GM08714 (cell line): ENCODE measurements around the gene MLXIPL.
"Not testable (repeated sequence)": the region's sequence is repeated elsewhere in the genome, so short reads cannot be mapped to it uniquely, and the experiment has no call there.

Experiments used
- H3K4me3 ChIP-seq: fragments of 200-500 bp; sonication (Bioruptor generic); 2 replicates; pipeline ENCODE4 v1.5.1; 2014; ENCODE audit warnings: mild to moderate bottlenecking, low read length, inconsistent platforms
- ZNF274 ChIP-seq: IDR thresholded peaks from 2 replicates; pipeline ENCODE4 v1.6.1; 2012; ENCODE audit warnings: mild to moderate bottlenecking, low read depth, low read length

The MLXIPL gene

DNA sequence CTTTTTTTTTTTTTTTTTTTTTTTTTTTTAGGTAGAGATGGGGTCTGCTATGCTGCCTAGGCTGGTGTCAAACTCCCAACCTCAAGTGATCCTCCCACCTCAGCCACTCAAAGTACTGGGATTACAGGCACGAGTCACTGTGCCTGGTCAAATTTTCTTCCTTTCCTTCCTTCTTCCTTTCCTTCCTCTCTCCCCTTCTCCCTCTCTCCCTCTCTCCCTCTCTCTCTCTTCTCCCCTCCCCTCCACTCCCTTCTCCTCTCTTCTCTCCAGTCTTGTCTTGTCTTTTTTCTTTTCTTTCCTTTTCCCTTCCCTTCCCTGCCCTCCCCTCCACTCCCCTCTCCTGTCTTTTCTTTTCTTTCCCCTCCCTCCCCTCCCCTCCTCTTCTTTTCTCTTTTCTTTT is 7.2 kb upstream of the MLXIPL start:
- no peak overlapping the region for H3K4me3 ChIP-seq
- no peak for TF ChIP-seq ZNF274

DNA sequence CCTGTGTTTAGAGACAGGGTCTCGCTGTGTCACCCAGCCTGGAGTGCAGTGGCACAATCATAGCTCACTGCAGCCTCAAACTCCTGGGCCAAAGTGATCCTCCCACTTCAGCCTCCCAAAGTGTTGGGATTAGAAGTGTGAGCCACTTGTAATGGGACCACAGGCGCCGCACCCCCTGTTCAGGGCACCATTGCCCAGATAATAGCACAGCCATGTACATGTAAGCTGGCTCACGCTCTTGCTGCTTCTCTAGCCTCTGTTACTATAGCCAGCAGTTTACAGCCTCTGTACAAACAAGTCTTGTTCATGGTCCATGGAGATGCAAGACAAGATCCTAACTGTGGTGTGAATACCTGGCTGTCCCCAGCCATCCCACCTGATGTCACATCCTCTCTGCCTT is 4.2 kb upstream of the MLXIPL start:
- no peak for TF ChIP-seq ZNF274
- no peak overlapping the region for H3K4me3 ChIP-seq

DNA sequence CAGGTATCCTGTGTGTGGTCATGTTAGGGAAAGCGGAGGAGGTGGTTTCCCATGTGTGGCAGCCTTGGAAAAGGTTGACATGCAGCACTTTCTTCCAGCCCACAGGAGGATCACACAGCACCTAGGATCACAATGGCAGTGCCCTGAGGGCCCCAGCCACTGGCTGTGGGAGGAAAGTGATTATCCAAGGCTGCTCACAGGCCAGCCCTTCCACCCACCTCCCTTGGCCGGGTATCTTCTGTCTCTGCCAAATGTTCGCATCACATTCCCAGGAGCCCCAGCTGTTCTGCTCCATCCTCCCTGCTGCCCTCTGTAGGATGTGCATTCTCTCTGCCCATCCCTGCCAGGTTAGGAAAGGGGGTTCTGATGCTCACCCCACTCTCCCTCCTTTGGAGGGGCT is 2.5 kb upstream of the MLXIPL start:
- no peak for TF ChIP-seq ZNF274
- H3K4me3 ChIP-seq, result no peak overlapping the region

DNA sequence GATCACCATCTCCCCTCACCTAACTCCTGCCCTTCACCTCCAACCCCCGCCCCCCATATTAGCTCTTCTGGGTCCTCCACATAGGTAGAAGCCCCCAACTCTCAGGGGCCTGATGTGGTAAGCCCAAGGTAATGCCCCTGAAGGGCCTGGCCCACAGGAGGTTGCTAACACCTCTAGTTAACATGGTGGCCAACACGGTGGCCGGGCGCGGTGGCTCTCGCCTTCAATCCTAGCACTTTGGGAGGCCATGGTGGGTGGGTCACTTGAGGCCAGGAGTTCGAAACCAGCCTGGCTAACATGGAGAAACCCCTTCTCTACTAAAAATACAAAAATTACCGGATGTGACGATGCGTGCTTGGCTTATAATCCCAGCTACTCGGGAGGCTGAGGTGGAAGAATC is 954 bp upstream of the MLXIPL start:
- H3K4me3 ChIP-seq, result no peak overlapping the region

DNA sequence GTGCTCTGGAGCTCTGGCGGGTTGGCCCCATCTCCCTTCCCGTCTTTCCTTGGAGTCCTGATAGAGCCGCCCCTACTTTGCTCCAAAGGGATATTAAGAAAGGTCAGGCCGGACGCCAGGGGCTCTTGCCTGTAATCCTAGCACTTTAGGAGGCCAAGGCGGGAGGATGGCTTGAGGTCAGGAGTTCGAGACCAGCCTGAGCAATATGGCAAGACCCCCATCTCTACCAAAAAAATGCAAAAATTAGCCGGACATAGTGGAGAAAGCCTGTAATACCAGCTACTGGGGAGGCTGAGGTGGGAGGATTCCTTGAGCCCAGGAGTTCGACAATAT is 313 bp upstream of the MLXIPL start:
- no peak for TF ChIP-seq ZNF274
- H3K4me3 ChIP-seq, result no peak overlapping the region

More for the DNA sequence above, 954 bp upstream of the MLXIPL start:
- no peak for TF ChIP-seq ZNF274

DNA sequence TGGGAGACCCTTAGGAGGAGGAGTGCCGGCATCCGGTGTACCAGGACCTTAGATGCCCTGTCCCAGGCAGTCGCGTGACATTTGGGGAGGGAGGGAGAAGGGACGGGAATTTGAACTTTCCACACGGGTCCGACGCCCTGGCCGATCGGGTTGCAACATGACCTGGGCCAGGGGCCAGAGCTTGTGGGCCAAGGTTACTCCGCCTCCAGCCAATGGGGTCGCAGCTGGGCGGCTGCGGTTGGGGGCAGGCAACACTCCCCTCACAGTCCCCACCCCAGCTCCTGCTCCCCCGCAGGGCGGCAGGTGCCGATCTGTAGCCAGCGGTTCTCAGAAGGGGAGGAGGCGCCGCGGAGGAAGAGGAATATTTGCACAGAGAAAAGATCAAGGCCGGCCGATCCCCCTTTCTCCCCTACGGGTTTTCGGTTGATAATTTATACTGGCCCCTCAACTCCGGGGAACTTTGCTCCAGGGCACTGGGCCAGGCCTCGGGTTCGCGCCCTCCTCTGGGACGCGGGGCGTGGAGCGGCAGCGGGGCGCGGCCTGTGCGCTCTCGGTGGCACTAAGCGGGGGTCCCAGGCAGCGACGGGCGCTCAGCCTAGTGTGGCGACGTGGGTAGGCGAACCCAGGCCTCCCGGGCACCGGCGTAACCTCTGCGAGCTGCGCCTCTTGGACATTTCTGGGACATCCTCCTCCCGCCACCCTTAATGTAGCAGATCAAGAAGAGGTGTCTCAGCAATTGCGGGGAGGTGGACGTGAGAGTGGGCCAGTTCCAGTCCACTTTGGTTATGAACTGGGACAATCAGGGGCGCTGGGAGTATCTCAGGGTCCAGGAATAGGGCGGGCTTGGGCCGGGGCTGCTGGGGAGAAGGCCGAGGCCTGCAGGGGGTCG is 1.2 kb downstream of the MLXIPL start:
- H3K4me3 ChIP-seq, result no peak overlapping the region
- no peak for TF ChIP-seq ZNF274

DNA sequence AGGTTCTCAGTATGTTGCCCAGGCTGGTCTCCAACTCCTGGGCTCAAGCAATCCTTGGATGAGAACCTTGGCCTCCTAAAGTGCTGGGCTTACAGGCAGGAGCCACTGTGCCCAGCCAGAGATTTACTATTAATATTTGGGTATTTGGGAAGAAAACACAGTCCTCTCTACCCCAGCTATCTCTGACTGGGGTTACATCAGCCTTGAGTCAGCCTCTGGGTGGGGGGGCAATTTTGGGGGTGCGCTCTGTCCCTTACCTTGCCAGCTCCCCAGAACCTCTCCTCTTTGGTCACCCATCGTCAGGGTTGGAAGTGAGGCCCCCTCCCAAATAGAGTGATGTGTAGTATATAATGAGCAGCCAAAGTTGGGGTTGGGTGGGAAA is 1.8 kb downstream of the MLXIPL start:
- TF ChIP-seq ZNF274, result no peak
- H3K4me3 ChIP-seq, result no peak overlapping the region

DNA sequence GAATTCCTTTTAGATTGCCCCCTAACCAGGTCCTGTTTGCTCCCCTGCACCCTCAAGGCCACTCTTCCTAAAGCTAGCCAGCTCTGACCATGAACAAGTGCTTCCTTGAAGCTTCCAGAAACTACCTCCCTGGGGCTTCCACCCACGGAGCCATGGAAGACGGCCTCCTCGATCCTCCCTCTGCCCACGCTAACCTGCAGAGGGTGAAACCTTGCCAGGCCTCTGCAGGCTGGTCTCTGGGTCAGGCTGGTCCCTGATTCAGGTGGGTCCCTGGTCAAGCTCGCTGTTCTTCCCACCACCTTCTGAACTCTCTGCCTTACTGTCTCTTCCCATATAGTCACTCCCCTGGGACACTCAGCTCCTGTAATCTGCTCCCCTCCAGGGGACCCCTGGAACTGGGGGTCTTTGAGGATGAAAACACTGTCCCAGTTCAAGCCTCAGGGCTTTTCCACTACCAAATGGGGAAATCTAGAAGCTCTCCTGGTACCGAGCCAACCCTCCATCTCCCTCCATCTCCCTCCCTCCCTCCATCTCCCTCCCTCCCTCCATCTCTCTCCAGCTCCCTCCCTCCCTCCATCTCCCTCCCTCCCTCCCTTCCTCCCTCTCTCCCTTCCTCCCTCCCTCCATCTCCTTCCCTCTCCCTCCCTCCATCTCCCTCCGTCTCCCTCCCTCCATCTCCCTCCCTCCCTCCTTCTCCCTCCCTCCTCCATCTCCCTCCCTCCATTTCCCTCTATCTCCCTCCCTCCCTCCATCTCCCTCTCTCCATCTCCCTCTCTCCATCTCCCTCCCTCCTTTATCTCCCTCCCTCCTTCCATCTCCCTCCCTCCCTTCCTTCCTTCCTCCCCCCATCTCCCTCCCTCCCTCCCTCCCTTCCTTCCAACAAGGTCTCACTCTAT is 2.9 kb downstream of the MLXIPL start:
- TF ChIP-seq ZNF274, result no peak
- no peak overlapping the region for H3K4me3 ChIP-seq

DNA sequence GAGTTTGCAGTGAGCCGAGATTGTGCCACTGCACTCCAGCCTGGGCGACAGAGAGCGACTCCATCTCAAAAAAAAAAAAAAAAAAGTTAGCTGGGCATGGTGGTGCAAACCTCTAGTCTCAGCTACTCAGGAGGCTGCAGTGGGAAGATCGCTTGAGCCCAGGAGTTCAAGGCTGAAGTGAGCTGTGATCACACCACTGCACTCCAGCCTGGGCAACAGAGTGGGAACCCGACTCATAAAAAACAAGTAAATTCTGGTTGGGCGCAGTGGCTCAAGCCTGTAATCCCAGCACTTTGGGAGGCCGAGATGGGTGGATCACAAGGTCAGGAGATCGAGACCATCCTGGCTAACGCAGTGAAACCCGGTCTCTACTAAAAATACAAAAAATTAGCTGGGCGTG is 4.9 kb downstream of the MLXIPL start:
- H3K4me3 ChIP-seq, result not testable (repeated sequence)

DNA sequence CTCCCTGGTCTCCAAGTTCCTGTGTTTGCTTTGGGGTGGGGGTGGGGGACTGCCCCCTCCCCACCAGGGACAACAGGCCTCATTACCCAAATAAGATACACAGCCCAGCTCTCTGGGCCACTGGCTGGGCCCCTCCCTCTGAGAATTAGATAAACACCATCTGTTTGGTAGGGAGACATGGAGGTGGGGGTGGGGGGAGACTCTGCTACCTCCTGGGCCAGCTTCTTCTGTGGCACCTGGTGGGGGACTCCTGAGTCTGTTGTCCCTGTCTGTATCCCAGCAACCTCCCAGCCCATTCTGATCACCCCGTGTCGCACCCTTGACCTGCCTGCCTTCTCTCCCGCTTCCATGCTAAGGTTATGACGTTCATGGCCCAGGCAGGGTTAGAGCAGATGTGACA is 5.8 kb downstream of the MLXIPL start:
- H3K4me3 ChIP-seq, result no peak overlapping the region
- no peak for TF ChIP-seq ZNF274

DNA sequence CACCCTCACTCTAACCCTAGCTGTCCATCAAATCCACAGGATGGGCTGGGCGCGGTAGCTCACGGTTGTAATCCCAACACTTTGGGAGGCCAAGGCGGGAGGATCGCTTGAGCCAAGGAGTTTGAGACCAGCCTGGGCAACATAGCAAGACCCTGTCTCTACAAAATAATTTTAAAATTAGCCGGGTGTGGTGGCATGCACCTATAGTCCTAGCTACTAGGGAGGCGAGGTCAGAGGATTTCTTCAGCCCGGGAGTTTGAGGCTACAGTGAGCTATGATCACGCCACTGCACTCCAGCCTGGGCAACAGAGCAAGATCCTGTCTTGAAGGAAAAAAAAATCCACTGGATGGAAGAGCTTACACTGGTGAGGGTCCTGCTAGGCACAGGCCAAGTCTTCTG is 6.8 kb downstream of the MLXIPL start:
- H3K4me3 ChIP-seq, result not testable (repeated sequence)

DNA sequence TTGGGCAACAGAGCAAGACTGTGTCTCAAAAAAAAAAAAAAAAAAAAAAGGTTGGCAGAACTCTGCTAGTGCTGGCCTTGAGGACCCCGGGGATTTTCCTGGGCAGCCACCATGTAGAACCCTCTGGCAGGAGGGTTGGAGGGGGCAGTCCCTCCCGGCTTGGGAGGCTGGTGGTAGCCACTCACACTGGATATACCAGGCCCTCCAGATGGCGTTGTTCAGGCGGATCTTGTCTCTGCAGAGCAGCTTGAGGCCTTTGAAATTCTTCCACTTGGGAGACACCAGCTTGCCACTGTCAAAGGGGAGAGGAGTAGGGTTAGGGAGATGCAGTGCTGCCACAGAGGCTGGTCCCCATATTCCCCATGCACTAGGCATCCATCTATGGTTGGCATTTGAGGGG is 8.4 kb downstream of the MLXIPL start:
- TF ChIP-seq ZNF274, result no peak
- no peak overlapping the region for H3K4me3 ChIP-seq

DNA sequence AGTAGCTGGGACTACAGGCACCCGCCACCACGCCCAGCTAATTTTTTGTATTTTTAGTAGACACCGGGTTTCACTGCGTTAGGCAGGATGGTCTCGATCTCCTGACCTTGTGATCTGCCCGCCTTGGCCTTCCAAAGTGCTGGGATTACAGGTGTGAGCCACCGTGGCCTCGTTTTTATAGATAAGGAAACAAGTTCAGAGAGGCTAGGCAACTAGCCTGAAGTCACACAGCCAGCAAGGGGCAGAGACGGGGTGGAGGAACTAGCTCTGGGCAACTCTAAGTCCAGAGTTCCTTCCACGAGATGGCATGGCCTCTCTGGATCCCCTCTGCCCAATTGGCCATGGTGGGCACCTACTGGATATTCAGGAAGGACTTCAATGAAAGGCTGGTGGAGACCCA is 9.4 kb downstream of the MLXIPL start:
- not testable (repeated sequence) for H3K4me3 ChIP-seq

DNA sequence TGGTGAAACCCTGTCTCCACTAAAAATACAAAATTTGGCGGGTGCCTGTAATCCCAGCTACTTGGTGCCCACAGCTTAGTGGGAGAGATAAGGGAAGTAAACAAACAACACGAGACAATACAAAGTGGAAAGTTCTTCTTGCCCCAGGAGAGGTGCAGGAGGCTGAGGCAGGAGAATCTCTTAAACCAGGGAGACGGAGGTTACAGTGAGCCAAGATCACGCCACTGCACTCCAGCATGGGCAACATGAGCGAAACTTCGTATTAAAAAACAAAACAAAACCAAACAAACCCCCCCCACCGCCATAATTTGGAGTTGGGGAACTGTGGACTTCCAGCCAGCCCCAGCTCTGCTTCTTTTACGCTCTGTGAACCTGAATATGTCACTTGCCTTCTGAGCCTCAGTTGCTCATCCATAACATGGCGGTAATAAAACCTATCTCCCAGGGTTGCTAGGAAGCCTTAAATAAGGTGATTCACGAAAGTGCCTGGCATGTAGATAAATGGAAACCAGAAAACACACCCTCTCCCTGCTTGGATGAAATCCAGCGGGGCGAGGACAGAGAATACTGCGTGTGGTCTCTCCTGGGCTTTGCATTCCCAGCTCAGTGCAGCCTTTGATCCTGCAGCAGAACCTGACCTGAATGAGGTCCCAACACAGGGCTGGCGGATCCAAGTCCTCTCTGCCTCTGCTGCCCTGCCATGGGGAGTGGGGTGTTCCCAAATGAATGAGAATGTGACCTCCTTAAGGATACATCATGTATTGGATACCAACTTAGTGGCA is 10.2 kb downstream of the MLXIPL start:
- no peak overlapping the region for H3K4me3 ChIP-seq
- TF ChIP-seq ZNF274, result no peak
